Activated CD4-positive, alpha-beta memory T cell treated with anti-CD3 and anti-CD28 coated beads for 36 hours (primary cell): ENCODE results near the gene WBP2NL. TPM values are rescaled to one million over a fixed set of nuclear protein-coding genes. Genes with fewer than 3 reads are reported as not detected.

Experiments used
- CTCF ChIA-PET: fragments of 350-600 bp; sonication (Branson Sonifier 250); formaldehyde crosslinking; loops from one replicate; lab custom pipeline; 2021; ENCODE audit warnings: antibody characterized with exemption, inconsistent platforms; lab: Charles Lee
- POLR2A ChIA-PET: fragments of 350-600 bp; sonication (Branson Sonifier 250); formaldehyde crosslinking; loops from one replicate; lab custom pipeline; 2021; ENCODE audit warnings: antibody characterized with exemption; lab: Charles Lee
- DNase-seq: peaks from one replicate; pipeline ENCODE4 v3.0.0-alpha.2; 2020
- H3K27ac Mint-ChIP-seq: one replicate; pipeline ENCODE4 v1.8.0; 2021; ENCODE audit warnings: mixed read lengths
- H3K27me3 Mint-ChIP-seq: one replicate; pipeline ENCODE4 v1.8.0; 2021; ENCODE audit warnings: mixed read lengths
- H3K36me3 Mint-ChIP-seq: one replicate; pipeline ENCODE4 v1.8.0; 2021; ENCODE audit warnings: mixed read lengths
- H3K4me1 Mint-ChIP-seq: one replicate; pipeline ENCODE4 v1.8.0; 2021; ENCODE audit warnings: low read depth, mixed read lengths
- H3K4me3 Mint-ChIP-seq: one replicate; pipeline ENCODE4 v1.8.0; 2021; ENCODE audit warnings: mild to moderate bottlenecking, mixed read lengths
- H3K9me3 Mint-ChIP-seq: one replicate; pipeline ENCODE4 v1.8.0; 2021; ENCODE audit warnings: mixed read lengths
- intact Hi-C: fragments of 100-400 bp; cut with micrococcal nuclease; formaldehyde crosslinking; loops from one replicate; pipeline ENCODE4 v1.15.1; 2023
- total RNA-seq, 2 experiments: library from RNA; stranded (reverse); gene quantifications; one replicate each; pipeline ENCODE4 v1.2.3, GENCODE V29; 2021

The WBP2NL gene
- total RNA-seq, 2 experiments from 2014 or later = 0.82 to 1.5 TPM

DNA sequence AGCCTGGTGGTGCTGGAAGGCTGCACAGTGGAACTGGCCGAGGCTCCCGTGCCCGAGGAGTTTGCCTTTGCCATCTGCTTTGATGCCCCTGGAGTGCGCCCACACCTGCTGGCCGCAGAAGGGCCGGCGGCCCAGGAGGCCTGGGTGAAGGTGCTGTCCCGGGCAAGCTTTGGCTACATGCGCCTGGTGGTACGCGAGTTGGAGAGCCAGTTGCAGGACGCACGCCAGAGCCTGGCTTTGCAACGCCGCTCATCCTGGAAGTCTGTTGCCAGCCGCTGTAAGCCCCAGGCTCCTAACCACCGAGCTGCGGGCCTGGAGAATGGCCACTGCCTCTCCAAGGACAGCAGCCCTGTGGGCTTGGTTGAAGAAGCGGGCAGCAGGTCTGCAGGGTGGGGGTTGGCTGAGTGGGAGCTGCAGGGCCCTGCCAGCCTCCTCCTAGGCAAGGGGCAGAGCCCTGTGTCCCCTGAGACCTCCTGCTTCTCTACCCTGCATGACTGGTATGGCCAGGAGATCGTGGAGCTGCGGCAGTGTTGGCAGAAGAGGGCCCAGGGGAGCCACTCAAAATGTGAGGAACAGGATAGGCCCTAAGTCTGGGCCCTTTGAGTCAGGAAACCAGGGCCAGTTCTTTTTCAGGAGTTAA is 79.0 kb downstream of the WBP2NL start:
- intact Hi-C loops = no loop called here
- Mint-ChIP-seq H3K27ac (peak overlapping the region; percentile 5), H3K36me3 (peaks cover 4% of the 10 kb centered on the region), H3K9me3 (no peaks in the 10 kb centered on the region), H3K4me1 (peaks cover 38% of the 10 kb centered on the region), H3K4me3 (no peak overlapping the region), H3K27me3 (no peaks in the 10 kb centered on the region)
- no peak for DNase-seq
- POLR2A ChIA-PET = interaction anchor here (3.1 kb wide), 1 partner anchor 12 kb away, joined by 52 read pairs; the partner anchor contains the start of gene NDUFA6
- CTCF ChIA-PET = interaction anchor here (1.1 to 3.1 kb wide), 2 partner anchors 13 to 131 kb away, joined by 3 to 31 read pairs; partner anchors contain the start of genes CENPM and NDUFA6

Other genes with a start within 250 kb of the WBP2NL start
- gene CCDC134, start 198.1 kb upstream of the WBP2NL start, total RNA-seq = 10 to 100 TPM; 16.1 to 17.6 TPM
- gene SREBF2, start 165.7 kb upstream of the WBP2NL start, total RNA-seq = 100 to 1,000 TPM; 131 to 137 TPM
- gene SHISA8, start 83.7 kb upstream of the WBP2NL start, total RNA-seq = 1 to 10 TPM in 1 of 2 experiments, under 1 TPM in 1; 0.97 to 1.1 TPM
- 1 to 10 TPM; 3.2 to 5.0 TPM for gene TNFRSF13C, start 72.0 kb upstream of the WBP2NL start, total RNA-seq
- 100 to 1,000 TPM in 1 of 2 experiments, 10 to 100 TPM in 1; 99.9 to 106 TPM for gene CENPM, start 51.6 kb upstream of the WBP2NL start, total RNA-seq
- 1 to 10 TPM; 2.2 to 2.8 TPM for gene SEPTIN3, start 29.3 kb upstream of the WBP2NL start, total RNA-seq
- gene NAGA, start 72.0 kb downstream of the WBP2NL start, total RNA-seq = 10 to 100 TPM; 28.9 to 30.5 TPM
- gene PHETA2, start 75.5 kb downstream of the WBP2NL start, total RNA-seq = 1 to 10 TPM; 2.7 to 2.8 TPM
- gene SMDT1, start 80.9 kb downstream of the WBP2NL start, total RNA-seq = 10 to 100 TPM; 59.5 to 59.9 TPM
- gene NDUFA6, start 92.0 kb downstream of the WBP2NL start, total RNA-seq = 100 to 1,000 TPM; 124 to 129 TPM
- 1 to 10 TPM; 1.5 to 1.9 TPM for gene CYP2D6, start 132.0 kb downstream of the WBP2NL start, total RNA-seq